Right forelimb (tissue), 1 donor: ENCODE data around the gene EID3.

Source experiments
- DNase-seq: peaks from one replicate; pipeline ENCODE4 v3.0.0-alpha.2; 2018

The EID3 gene

DNA sequence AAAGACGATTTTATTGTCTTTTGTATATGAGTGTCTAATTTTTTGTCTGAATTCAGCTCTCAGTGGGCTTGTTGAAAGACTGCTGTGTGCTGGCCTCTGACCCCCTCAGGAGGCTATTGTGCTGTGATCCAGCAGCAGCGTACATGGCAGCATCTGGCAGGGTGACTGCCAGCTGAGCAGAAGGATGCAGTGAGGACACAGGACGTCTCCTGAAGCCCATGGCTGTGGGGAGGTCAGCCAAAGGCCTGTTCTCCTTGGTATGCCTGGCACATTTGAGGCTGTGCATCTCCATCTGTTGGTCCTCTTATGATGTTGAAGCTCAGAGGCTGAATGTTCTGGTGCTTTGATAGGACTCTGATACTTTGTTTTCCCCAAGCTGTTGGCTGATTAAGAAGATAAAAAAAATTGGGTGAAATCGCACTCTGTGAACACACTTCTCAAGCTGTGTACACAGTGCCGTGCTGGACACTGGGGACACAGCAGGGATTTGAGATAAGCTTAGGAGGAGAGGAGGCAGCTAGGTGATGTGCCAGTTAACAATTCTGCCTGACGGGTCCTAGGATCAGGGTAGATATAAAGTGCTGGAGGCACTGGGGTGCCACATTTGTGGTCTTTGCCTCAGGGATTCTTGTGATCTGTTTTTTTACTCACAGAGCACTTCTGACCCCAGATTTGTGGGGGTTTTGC, 37.5 kb downstream of the EID3 start:
- DNase-seq, result no peak

DNA sequence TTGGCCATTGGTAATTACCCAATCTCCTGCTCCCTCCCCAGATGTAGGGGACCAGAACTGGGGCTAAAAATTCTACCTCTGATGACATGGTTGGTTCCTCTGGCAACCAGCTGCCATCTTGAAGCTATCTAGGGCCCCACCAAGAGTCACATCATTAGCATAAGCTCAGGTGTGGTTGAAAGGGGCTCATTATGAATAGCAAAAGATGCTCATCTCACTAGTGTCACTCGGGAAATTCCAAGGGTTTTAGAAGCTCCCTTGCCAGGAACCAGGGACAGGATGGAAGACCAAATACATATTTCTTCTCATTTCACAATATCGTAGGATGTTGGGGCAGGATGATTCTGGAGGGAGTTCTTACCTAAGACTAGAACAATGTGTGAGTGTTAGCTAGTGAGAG, 38.6 kb downstream of the EID3 start:
- no peak for DNase-seq

DNA sequence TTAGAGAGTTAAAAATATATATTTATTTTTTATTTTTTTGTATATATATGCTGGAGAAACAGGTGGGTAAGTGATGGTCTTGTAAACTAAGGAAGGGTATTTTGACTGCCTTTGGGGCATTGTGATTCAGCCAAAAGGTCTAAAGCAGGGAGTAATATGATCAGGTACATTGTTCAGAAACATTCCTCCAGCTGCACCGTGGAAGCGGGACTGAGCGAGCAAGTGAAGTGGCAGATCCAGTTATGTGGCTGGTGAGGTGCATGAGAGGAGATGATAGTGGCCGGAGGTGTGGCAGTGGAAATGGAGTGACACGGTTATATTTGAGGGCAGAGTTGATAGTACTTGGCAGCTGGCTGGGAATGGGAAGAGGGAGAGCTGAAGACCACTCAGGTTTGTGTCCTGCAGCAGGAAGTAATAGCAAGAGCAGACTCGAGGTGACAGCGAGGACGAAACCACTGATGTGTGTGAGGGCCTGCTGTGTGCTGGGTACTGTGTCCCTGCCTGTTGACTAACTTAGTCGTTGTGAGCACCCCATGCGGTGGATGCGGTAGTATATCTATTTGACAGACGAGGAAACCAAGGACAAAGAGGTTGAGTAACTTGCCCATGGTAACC, 39.2 kb downstream of the EID3 start:
- no peak for DNase-seq

DNA sequence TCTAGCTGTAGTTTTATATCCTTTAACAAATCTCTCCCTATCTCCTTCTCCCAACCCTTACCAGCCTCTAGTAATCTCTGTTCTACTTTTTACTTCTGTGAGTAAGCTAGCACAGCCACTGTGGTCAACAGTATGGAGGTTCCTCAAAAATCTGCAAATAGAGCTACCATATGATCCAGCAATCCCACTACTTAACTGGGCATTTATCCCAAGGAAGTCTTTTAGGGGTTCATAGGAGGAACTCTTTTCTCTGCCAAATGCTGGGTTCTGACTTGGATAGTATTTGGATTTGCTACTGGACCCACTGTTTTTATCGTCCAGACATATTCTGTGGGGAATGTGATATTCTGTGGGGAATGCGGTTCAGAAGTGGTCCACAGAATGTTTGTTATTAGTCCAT, 41.1 kb downstream of the EID3 start:
- DNase-seq, result no peak

DNA sequence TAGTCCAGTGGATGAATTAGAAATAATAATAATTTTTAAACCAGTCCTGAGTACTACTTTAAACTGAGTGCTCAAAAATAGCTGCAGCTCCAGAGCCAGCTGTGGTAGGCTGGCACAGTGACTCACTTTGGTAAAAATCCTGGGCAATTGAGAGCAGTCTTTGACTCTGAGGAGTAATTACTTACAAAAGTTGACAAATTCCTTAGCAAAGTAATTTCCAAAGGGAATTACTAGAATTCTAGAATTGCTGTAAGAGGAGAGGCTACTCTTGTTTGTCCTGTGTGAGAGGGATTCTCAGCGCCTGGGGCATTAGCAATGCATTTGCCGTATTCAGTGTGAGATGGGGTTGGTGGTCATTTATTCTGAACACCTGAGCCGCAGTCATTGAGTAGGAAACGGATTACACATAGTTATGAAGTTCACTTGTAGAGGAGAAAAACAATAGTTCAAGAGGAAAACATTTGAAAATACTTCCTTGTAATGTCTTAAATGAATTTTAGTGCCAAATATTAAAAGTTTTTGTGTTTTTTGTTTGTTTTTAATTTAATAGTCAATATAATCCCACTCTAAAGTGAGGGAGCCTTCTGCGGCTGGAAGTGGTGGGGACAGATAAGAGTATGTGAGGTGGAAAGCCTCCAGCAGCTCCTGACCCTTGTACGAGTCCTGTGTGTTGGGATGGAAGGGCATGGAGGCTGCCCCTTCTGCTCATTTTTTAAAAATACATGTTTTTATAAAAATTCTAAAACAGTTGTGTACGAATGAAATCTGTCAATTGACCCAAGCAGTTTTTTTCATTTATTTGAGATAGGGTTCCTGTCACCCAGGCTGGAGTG, 41.9 kb downstream of the EID3 start:
- no peak for DNase-seq

DNA sequence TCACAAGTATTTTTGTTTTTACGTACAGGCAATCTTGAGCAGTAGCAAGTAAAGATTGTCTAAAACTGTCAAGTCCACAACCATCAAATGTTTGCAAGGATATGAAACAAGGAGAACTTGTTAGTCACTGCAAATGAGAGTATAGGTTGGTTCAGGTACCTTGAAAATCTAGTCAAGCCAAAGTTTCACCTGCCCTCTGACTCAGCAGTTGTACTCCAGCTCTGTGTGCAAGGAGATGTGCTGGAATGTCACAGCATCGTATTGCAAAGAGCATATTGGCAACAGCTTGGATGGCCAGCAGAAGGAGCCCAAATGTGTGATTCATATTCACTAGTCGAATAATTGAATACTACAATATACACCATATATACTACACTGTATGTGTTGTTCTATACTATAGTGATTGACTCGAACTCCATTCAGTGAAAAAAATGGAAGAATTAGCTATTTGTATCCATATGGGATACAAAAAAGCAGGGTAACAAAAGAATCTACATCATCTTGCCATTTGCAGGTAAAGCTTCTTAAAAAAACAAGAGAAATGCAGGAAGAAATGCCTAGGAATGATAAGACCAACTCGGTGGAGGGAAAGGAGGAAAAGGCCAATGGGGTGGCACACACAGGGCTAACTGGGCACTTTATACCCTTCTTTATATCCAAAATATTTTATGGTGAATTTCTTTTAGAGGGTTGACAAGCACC, 44.0 kb downstream of the EID3 start:
- DNase-seq, result no peak

DNA sequence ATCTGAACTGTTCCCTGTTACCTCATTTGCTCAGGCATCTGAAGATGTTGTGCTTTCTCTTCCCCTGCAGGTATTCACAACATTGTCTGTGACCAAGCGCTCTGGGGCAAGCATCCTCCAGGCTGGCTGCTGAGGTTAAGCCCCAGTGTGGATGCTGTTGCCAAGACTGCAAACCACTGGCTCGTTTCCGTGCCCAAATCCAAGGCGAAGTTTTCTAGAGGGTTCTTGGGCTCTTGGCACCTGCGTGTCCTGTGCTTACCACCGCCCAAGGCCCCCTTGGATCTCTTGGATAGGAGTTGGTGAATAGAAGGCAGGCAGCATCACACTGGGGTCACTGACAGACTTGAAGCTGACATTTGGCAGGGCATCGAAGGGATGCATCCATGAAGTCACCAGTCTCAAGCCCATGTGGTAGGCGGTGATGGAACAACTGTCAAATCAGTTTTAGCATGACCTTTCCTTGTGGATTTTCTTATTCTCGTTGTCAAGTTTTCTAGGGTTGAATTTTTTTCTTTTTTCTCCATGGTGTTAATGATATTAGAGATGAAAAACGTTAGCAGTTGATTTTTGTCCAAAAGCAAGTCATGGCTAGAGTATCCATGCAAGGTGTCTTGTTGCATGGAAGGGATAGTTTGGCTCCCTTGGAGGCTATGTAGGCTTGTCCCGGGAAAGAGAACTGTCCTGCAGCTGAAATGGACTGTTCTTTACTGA, 44.9 kb downstream of the EID3 start:
- DNase-seq, result no peak

DNA sequence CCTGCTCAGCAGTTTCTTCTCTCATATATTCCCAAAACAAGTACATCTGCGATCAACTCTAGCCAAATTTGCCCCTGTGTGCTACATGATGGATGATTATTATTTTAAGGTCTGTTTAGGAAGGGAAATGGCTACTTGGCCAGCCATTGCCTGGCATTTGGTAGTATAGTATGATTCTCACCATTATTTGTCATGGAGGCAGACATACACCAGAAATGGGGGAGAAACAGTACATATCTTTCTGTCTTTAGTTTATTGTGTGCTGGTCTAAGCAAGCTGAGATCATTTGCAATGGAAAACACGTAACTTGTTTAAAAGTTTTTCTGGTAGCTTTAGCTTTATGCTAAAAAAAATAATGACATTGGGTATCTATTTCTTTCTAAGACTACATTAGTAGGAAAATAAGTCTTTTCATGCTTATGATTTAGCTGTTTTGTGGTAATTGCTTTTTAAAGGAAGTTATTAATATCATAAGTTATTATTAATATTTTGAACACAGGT, 45.5 kb downstream of the EID3 start:
- DNase-seq, result no peak

DNA sequence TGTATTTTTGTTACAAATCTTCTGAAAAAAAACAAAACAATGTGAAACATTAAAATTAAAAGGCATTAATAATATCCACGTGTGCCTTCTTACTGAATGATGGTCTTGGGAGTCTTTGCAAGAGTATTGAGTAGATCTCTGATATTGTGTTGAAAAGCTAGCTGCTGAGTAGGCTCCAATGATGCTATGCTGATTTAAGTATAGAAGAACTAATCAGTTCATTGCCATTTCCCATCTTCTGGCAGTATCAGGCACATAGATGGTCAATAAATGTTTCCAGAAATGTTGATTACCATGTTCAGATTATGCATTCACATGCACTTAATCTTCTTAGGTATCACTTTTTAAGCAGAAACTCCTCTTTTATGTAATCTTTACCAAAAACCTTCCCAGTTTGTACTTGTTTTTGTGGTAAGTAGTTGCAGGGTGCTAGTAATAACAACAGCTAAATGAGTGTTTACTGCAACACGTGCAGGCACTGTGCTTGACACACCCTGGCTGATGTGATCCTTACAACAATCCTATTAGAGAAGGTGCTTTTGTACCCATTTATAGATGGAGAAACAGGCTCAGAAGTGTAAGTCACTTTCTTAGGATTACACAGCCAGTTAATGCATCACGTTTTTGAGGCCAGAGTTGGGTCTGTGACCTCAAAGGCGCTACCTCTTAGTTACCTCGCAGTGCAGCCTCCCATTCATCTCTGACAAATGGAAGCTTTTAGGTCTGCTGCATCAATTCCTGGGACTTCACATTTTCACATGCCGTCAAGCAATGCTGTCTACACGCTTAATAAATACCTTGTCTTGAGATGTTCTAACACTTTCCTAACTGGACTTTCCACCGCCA, 46.9 kb downstream of the EID3 start:
- no peak for DNase-seq

DNA sequence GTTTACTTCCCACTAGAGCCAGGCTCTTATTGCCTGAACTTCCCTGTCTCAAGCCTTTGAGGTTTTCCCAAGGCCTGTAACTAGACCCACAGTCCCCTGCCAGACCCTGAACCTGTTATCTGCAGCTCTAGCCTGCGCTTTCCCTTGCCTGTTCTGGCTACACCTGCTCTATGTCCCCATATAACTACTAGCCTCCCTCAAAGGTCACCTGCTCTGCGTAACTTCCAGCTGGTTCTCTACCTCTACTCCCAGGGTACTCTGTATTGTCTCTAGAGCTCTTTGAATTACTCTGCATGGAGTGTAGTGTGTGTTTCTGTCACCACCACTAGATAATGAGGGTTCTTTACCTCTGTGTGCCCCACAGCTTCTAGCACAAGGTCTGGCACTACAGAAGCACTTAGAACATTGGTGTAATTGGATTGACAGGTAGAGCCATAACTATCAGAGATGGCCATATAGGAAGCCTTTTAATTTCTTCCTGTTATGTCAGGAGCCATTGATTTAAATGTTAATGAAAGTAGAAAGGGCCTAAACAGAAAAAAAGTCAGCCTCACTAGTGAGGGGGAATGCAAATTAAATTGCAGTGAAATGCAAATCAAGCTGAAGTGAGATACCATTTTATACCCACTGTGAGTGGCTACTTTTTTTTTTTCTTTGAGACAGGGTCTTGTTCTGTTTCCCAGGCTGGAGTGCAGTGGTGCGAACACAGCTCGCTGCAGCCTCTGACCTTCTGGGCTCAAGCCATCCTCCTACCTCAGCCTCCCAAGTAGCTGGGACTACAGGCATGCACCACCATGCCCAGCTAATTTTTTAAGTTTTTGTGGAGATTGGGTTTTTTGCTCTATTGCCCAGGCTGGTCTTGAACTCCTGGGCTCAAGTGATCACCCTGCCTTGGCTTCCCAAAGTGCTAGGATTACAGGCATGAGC, 47.8 kb downstream of the EID3 start:
- no peak for DNase-seq

DNA sequence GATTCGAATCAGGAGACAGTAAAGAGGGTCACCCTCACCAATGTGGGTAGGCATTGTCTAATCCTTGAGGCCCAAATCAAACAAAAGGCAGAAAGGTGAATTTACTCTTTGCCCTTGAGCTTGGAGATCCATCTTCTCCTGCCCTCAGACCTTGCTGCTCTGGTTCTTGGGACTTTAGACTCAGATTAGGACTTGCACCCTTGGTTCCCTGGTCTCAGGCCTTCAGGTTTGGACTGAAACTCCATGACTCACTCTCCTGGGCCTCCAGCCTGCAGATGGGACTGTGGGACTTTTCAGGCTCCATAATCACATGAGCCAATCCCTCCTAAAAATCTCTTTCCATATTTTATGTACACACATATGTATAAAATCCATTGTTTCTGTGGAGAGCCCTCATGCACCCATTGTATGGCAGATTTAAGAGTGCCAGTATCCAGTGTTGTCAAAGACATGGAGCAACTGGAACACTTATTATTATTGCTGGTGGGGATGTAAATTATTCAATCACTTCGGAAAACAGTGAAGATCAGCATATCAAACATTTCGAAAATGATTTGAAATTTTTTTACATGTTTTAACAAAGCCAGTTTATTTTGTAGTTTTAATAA, 48.7 kb downstream of the EID3 start:
- no peak for DNase-seq

DNA sequence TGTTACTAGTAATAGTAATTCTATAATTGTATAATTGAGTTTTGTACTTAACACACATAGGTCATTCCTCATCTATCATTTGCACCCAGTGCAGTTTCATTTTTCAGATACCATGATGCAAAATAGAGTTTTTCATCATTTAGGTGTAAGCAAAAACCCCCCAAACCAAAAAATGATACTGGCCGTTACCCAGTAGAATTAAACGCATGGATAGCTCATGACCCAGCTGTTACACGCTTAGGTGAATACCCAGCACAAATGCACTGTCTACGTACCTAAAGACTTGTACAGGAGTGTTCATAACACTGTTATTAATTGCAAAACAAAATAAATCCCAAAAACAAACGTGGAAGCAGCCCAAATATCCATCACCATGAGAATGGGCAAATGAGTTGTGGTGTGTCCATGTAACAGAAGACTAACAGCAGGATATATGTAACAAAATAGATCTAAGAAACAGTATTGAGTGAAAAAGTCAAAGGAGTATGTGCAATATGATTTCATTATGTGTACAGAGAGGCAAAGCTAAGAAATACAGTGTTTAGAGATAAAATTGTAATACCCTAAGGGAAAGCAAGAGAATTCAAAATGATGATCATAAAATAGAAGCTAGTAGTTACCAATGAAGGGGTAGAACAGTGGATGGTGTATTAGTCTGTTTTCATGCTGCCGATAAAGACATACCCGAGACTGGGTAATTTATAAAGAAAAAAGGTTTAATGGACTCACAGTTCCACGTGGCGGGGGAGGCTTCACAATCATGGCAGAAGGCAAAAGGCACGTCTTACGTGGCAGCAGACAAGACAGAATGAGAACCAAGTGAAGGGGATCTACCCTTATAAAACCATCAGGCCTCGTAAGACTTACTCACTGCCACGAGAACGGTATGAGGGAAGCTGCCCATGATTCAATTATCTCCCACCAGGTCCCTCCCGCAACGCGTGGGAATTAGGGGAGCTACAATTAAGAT, 49.8 kb downstream of the EID3 start:
- DNase-seq, result no peak

DNA sequence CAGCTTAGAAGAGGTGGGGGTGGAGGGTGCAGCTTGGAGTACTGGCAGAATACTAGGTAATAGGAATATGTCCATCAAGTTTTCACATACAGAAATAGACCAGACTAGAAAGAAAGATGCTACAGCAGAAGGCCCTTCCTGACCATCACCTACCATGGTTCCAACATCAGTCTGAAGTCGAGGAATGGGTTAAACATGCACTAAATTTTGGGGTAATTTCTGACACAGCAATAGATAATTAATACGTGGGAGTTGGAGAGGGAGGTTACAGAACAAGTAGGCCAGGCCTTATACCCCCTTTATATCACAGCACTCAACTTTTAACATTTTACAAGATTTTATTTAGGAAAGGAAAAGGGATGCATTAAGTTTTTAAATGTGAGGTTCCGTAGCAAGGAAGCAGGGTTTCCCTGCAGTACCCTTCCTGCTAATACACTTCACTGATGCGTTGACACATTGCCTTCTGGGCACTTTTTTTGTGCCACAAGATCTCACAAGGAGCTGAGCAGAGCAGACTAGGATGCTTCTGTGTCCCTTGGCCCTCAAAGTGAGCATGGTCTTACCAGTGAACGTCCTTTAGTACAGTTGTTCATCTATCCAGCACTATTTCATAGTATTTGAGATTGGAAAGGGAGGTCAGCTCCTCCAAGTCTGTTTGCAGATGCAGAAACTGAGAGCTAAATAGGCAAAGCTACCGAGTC, 50.8 kb downstream of the EID3 start:
- DNase-seq, result no peak
